Uterus (tissue), 2 donors: ENCODE results near the gene HDAC4.

Experiments
- CTCF ChIP-seq, 4 experiments: fragments of 200-600 bp in 2 of 4; fragments of 450-650 bp in 2 of 4; sonication (generic) in 2 of 4; IDR thresholded peaks; one replicate each; pipeline ENCODE4 v1.5.1; 2016 to 2019; ENCODE audit warnings: antibody characterized with exemption in 4 of 4, mild to moderate bottlenecking in 2 of 4, moderate library complexity in 1 of 4
- POLR2A ChIP-seq, 2 donors: fragments of 450-650 bp; IDR thresholded peaks; one replicate each; pipeline ENCODE4 v1.6.1; 2016; ENCODE audit warnings: antibody characterized with exemption in 2 of 2, mild to moderate bottlenecking in 1 of 2, moderate library complexity in 1 of 2

GRCh38 chr2:239216614-239217273 is 184.1 kb downstream of the HDAC4 start:
- no peak for TF ChIP-seq CTCF (IDR thresholded peaks at IDR 0.05)
- TF ChIP-seq POLR2A (IDR thresholded peaks at IDR 0.05), result no peak
